WTC11 (cell line): ENCODE results near the gene SLC6A14.

Source experiments
- ARID4B ChIP-seq: sonication (generic); formaldehyde crosslinking; IDR thresholded peaks from 2 replicates; pipeline ENCODE4 v1.8.0; 2023; ENCODE audit warnings: missing genetic modification reagents, mild to moderate bottlenecking, borderline replicate concordance
- ATF3 ChIP-seq: sonication (generic); formaldehyde crosslinking; conservative IDR thresholded peaks from 2 replicates; pipeline ENCODE4 v1.8.1; 2022; ENCODE audit warnings: mild to moderate bottlenecking, missing genetic modification reagents
- CBFB ChIP-seq: sonication (generic); formaldehyde crosslinking; IDR thresholded peaks from 2 replicates; pipeline ENCODE4 v1.8.1; 2022; ENCODE audit warnings: mild to moderate bottlenecking, low read depth, missing genetic modification reagents
- CTCF ChIP-seq: fragments of 200-600 bp; IDR thresholded peaks from 2 replicates; pipeline ENCODE4 v1.8.0; 2022; ENCODE audit warnings: antibody characterized with exemption
- MXD4 ChIP-seq: fragments of 250-450 bp; sonication (Bioruptor Pico); IDR thresholded peaks from 2 replicates; pipeline ENCODE4 v1.8.0; 2021; ENCODE audit warnings: mild to moderate bottlenecking, moderate library complexity, borderline replicate concordance
- TEAD1 ChIP-seq: sonication (generic); formaldehyde crosslinking; IDR thresholded peaks from 2 replicates; pipeline ENCODE4 v1.8.0; 2022; ENCODE audit warnings: mild to moderate bottlenecking, missing genetic modification reagents
- TEAD4 ChIP-seq: sonication (generic); formaldehyde crosslinking; IDR thresholded peaks from 2 replicates; pipeline ENCODE4 v1.8.0; 2022; ENCODE audit warnings: mild to moderate bottlenecking, missing genetic modification reagents
- ZMAT4 ChIP-seq: fragments of 250-450 bp; sonication (Bioruptor Pico); IDR thresholded peaks from 2 replicates; pipeline ENCODE4 v1.9.0; 2021; ENCODE audit warnings: mild to moderate bottlenecking

- no peak for TF ChIP-seq ATF3 (CRISPR knock-in tag)
- TF ChIP-seq CTCF: no peak
- TF ChIP-seq CBFB (CRISPR knock-in tag): no peak
- TF ChIP-seq ZMAT4 (CRISPR knock-in tag): no peak
- no peak for TF ChIP-seq MXD4 (CRISPR knock-in tag)
- no peak for TF ChIP-seq TEAD1 (CRISPR knock-in tag)
- TF ChIP-seq TEAD4 (CRISPR knock-in tag): no peak
- TF ChIP-seq ARID4B (CRISPR knock-in tag): no peak
Measured at GRCh38 chrX:116417214-116417613, 19.2 kb upstream of the SLC6A14 start.
